Measurements from ENCODE around the gene ZBTB7B.
A peak's percentile ranks its signal among the peaks of the same experiment; 100 is the strongest.

Gene ZBTB7B

GRCh38 chr1:155062702-155063411 is 60.3 kb downstream of the ZBTB7B start:
- POLR2A ChIA-PET (ENCODE audit: low non-redundant PET) = no interaction called here

DNA sequence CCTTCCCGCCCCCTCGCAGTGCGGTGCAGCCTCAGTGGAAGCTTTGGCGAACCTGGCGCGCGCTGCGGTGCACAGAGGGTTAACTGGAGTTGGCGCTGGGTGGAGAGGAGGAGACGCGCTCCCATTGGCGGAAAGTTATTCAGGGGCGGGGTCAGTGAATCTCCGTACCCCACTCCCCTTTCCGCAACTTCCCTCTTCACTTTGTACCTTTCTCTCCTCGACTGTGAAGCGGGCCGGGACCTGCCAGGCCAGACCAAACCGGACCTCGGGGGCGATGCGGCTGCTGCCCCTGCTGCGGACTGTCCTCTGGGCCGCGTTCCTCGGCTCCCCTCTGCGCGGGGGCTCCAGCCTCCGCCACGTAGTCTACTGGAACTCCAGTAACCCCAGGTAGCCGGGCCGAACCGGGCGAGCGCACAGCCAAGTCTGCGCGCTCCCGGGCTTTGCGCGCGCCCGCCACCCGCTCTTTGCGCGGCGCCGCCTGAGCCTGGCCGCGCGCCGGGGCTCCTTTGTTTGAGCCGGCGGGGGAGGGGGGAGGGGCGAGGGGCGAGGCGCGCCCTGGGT is 61.0 kb downstream of the ZBTB7B start, which contains the start of gene EFNA4:
Gene EFNA4 (plus strand): TSS at position 191 of the 561 bp plus-strand sequence. CDS start 84 bp downstream, at position 275.
- POLR2A ChIA-PET (ENCODE audit: low non-redundant PET) = no interaction called here
- CTCF ChIA-PET = interaction anchor here (0.6 to 2.0 kb wide), 6 partner anchors 17 to 59 kb away, joined by 3 to 5 read pairs (median 4); no protein-coding TSS in a partner anchor
- peak within 1 kb of the TSS; percentile 92 for H3K27ac ChIP-seq
- peak; percentile 92 for DNase-seq (ENCODE audit: low spot score)
- no peak for TF ChIP-seq CTCF (conservative IDR thresholded peaks at IDR 0.05; ENCODE audit: low read depth)

More at GRCh38 chr1:155062702-155063411, 60.3 kb downstream of the ZBTB7B start:
- CTCF ChIA-PET = interaction anchor here (0.6 to 1.0 kb wide), 6 partner anchors 17 to 103 kb away, joined by 3 to 5 read pairs (median 3); no protein-coding TSS in a partner anchor
- H3K27ac ChIP-seq = peak overlapping the region; percentile 92
- DNase-seq (ENCODE audit: low spot score) = no peak
- peak; percentile 82 for TF ChIP-seq CTCF (conservative IDR thresholded peaks at IDR 0.05; ENCODE audit: low read depth)

GRCh38 chr1:155064111-155064831 is 61.7 kb downstream of the ZBTB7B start:
- no peak for TF ChIP-seq CTCF (conservative IDR thresholded peaks at IDR 0.05; ENCODE audit: low read depth)
- ChIA-PET POLR2A (ENCODE audit: low non-redundant PET) (no interaction called here), CTCF (interaction anchor here (0.5 to 2.0 kb wide), 5 partner anchors 12 to 100 kb away, joined by 3 to 5 read pairs (median 3); partner anchors contain the start of gene ADAM15)
- peak overlapping the region; percentile 92 for H3K27ac ChIP-seq
- no peak for DNase-seq (ENCODE audit: low spot score)

DNA sequence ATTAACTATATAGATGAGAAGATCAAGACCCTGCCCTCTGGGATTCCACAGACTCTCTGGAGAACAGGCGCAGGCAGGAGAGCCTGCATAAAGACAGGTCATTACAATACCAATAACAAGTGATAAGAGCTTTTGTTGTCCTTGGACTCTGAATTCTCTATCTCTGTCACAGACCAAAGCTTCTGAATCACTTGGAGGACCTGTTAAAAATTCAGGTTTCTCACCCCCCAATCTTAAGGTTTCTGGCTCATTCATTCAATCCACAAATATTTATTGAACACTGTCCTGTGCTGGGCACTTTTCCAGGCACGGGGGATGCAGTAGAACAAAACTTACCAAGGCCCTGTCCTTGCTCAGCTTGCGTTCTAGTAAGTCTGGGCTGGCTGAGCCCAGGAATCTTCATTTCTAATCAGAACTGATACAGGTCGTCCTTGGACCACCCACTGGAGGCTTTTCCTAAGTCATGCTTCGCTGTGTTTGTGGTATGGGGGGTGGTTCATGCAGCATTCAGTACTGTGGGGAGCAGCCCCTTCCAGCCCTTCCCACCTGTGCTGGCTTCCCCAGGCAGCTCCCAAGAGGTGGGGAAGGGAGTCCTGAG is 62.3 kb downstream of the ZBTB7B start:
- CTCF ChIA-PET = interaction anchor here (0.5 to 2.0 kb wide), 3 partner anchors 14 to 100 kb away, joined by 3 to 5 read pairs (median 3); partner anchors contain the start of gene ADAM15
- POLR2A ChIA-PET (ENCODE audit: low non-redundant PET) = no interaction called here
- no peak for DNase-seq (ENCODE audit: low spot score)
- no peak for TF ChIP-seq CTCF (conservative IDR thresholded peaks at IDR 0.05; ENCODE audit: low read depth)
- 0 out of 2 replicates have a peak overlapping the region, but pooled peaks have one; percentile 22 for H3K27ac ChIP-seq

GRCh38 chr1:155066777-155067176 is 64.2 kb downstream of the ZBTB7B start:
- POLR2A ChIA-PET (ENCODE audit: low non-redundant PET) = no interaction called here
- DNase-seq (ENCODE audit: low spot score) = no peak
- peak overlapping the region; percentile 85 for H3K27ac ChIP-seq
- CTCF ChIA-PET = interaction anchor here (2.0 kb wide), 1 partner anchor 18 kb away, joined by 8 read pairs; no protein-coding TSS in a partner anchor
- TF ChIP-seq CTCF (conservative IDR thresholded peaks at IDR 0.05; ENCODE audit: low read depth) = no peak
